Measurements from ENCODE around the gene KIAA1217. TPM values are rescaled to one million over a fixed set of nuclear protein-coding genes. Genes with fewer than 3 reads are reported as not detected.

Gene KIAA1217
- total RNA-seq, 1 donor from 2014 or later = 4.1 TPM

- no peak for DNase-seq (ENCODE audit: low spot score in 2 of 2)
- no peak for FAIRE-seq
These were observed 347.3 kb downstream of the KIAA1217 start for GRCh38 chr10:24556126-24556749.

DNA sequence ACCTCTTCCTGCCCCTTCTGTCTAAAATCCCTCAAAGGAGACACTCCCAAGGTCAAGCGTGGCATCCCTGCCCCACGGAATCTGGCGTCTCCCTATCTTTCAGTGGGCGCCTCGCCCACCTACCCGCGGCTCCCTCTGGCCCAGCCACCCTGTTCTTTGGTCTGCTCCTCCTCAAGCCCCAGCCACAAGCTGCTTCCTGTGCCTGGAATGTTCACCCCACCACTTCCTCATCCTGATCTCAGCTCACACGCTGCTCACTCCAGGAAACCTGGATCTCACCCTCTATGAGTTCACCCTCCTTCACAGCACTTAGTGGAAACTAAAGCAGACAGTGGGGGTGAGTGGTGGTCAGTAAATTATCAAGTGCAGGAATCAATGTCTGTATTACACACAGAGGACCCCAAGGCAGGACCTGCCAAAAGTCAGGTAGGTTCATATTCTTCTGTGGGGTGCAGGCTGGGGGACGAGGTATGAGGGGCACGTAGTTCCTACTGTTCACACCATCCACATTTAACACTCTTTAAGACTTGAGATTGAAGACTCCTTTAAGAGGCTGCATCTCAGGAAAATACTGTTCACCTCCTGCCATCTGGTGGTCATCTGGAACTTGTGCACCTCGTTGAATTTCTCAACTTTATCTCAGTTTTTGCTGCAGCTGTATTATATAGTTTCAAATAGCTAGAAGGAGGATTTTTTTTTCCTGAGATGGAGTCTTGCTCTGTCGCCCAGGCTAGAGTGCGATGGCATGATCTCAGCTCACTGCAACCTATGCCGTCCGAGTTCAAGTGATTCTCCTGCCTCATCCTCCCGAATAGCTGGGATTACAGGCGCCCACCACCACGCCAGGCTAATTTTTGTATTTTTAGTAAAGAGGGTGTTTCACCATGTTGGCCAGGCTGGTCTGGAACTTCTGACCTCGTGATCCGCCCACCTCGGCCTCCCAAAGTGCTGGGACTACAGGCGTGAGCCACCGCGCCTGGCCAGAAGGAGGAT lies 348.1 kb downstream of the KIAA1217 start:
- peak; percentile 19 to 49 for DNase-seq (ENCODE audit: low spot score in 2 of 2)
- peak; percentile 8 for FAIRE-seq

GRCh38 chr10:24561453-24561852 lies 352.5 kb downstream of the KIAA1217 start:
- FAIRE-seq = no peak

GRCh38 chr10:24568042-24568441 lies 359.1 kb downstream of the KIAA1217 start:
- no peak for FAIRE-seq
- DNase-seq (ENCODE audit: low spot score in 2 of 2) = no peak

More at GRCh38 chr10:24561453-24561852, 352.5 kb downstream of the KIAA1217 start:
- no peak for DNase-seq (ENCODE audit: low spot score in 2 of 2)

GRCh38 chr10:24569330-24569796 lies 360.4 kb downstream of the KIAA1217 start:
- DNase-seq (ENCODE audit: low spot score in 2 of 2) = no peak
- no peak for FAIRE-seq

DNA sequence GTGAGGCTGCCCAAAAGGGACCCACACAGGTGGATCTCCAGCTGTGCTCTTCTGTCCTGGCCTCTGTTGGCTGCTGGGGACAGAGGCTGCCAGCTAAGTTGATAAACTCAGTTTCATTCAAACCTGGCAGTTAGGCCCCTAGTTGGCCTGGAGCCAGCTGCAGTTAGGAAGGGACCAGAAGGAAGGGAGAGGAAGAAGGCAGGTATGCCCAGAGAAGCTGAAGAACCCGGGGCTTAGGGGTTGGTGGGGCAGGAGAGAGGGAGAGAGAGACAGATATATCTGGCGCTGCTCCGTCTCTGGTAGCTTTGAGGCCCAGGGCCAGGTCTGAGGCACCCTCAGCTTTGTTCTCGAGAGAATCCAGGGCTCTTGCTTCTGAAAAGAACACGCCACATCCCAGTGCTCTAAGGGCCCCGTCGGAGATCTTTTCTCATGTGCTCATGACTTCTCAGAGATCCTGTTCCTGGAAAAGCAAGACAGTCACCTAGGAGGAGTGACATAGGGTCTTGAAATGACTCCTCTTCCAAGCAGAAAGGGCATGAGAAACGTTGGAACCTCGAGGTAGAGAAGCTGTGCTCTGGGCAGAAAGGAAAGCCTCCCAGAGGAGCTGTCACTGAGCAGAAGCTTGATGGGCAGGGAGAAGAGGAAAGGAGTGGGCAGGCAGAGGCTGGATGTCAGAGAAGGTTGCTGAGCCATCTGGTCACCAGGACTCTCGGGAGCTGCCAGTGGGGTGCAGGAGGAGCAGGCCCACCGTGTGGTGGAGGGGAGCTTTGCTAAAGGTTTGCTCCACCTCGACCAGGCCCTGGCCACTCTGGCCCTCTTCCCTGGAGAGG lies 361.1 kb downstream of the KIAA1217 start:
- DNase-seq (ENCODE audit: low spot score in 2 of 2) (no peak), FAIRE-seq (no peak)

DNA sequence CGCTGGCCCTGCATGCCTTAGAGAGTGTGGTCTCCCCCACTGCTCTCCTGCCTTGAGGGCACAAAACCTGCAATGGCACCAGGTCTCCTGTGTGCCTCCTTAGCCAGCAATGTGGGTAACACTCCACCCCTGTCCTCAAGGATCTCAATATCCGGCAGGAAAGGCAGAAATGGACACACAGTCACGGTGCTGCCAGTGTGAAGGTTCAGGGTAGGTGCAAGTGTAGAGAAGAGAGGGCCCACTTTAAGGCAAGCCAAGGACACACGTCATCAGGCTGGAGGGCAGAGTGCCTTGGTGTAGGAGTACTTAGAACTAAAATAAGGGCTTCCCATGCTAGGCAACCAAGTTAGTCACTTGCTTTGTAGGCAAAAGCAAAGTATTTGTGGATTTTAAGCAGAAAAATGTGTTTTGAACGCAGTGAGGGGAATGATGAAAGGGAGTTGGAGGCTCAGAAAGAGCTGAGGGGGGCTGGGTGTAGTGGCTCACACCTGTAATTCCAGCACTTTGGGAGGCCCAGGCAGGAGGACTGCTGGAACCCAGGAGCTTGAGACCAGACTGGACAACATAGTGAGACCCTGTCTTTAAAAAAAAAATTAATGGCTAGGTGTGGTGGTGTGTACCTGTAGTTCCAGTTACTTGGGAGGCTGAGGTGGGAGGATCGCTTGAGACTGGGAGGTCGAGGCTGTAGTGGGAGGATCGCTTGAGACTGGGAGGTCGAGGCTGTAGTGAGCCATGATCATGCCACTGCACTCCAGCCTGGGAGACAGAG lies 361.9 kb downstream of the KIAA1217 start:
- FAIRE-seq (no peak), DNase-seq (ENCODE audit: low spot score in 2 of 2) (no peak)

GRCh38 chr10:24571870-24572450 lies 363.0 kb downstream of the KIAA1217 start:
- DNase-seq (ENCODE audit: low spot score in 2 of 2) (no peak), FAIRE-seq (no peak)

GRCh38 chr10:24574161-24574560 lies 365.2 kb downstream of the KIAA1217 start:
- DNase-seq (ENCODE audit: low spot score in 2 of 2) (no peak), FAIRE-seq (no peak)

- FAIRE-seq = no peak
- DNase-seq (ENCODE audit: low spot score in 2 of 2) = no peak
These were observed 365.7 kb downstream of the KIAA1217 start for GRCh38 chr10:24574578-24575155.

DNA sequence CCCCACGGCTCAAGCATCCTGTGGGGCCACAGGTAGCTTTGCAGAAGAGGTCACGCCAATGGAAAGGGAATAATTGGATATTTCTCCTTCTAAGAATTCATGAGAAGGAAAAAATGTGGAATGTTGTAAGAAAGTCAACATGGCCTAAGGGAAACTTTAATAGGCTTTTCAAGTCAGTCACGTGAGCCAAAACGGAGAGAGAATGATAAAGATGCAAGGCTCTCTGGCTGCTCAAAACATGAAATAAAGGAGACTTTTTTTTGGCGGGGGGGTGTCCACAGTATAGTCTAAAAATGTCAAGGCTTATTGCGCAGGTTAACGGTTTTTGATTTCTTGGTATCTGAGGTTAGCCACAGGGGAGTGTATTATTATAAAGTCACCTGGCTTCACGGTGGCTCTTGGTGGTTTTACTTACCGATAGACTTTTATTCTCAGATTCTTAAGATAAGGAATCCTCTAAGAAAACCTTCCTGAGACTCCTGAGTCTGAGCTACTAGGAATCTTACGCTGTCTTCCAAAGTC lies 366.6 kb downstream of the KIAA1217 start:
- no peak for FAIRE-seq
- no peak for DNase-seq (ENCODE audit: low spot score in 2 of 2)

DNA sequence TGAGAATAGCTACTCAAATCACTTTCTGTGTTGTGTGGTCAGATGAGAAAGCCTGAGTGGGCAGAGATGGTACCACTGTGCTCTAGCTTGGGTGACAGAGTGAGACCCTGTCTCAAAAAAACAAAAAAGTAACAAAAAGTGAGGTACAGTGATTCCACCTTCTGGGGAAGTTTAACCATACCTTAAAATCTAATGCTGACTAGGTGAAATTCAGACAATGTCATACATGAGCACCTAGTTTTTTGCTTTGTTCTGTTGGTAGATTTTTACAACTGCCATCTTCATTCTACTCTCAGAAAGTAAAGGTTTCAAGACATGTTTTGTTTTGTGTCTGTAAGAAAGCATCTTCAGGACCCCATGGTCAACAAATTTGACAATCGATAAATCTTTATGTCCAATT lies 370.5 kb downstream of the KIAA1217 start:
- DNase-seq (ENCODE audit: low spot score in 2 of 2) (no peak), FAIRE-seq (no peak)

DNA sequence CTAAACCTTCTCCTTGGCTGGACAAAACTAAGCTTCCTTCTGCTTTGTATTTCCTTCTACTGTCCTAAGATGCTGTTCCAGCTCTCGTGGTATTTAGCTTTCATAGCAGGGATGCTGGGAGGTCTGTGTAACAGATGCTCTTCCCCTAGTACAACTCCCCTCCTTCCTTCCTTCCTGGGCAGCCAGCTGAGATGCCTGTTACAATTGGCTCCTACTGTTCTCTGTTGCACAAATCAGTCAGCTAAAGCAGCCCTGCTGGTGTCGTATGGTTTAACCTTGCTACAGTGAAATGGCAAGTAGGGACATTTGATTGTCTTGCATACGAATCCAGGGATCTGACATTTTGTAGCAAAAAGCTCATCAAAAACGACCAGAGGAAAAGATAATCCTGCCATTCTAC lies 371.0 kb downstream of the KIAA1217 start:
- DNase-seq (ENCODE audit: low spot score in 2 of 2) (no peak), FAIRE-seq (no peak)

DNA sequence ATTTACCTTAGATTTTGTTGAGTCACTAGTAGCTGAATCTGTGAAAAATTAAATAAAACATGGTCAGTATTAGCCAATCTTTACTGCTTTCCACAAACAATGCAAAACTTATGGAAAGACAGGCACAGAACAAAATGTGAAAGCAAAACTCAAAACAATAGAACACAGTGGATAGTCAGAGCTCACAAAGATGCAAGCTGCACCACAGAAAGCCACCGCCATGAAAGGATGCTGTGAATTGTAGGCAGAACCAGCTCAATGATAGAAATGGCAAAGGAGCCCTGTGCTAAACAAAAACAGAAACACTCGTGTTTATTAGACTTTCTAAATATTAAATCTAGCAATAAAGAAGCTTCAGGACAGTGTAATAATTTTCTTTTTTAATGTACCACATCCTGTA lies 380.3 kb downstream of the KIAA1217 start:
- DNase-seq (ENCODE audit: low spot score in 2 of 2) (no peak), FAIRE-seq (no peak)

DNA sequence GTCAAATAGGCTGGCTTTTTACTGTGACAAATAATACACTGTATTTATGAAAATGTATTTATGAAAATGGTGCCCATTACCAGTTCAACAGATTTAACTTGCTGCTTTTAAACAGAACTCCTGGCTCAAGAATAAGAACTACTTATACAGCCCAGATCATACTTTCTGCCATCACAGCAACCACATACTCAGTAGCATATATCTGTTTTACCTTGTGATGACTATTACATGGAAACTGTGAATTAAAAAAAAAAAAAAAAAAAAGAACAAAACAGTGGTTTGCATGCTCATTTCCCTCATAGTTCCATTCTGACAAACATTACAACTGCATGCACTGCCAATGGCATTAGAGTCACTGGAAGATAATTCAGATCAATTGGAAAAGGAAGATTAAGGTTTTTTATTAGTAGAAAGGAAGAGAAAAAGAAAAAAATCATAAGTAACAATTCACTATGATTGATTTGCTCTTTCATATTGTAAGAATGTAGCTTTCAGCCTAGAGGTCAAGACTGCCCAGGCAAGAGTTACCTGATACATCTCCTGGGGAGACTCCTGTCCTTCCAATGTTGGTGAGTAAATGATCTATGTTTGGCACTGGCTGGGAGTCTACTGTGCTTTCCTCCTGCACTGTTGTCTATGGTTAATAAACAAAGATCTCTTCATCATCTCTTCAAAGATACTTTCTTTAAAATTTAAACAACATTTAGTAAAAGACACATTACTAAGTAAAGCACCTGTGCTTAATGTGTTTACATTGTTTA lies 381.9 kb downstream of the KIAA1217 start:
- FAIRE-seq = no peak
- DNase-seq (ENCODE audit: low spot score in 2 of 2) = no peak

DNA sequence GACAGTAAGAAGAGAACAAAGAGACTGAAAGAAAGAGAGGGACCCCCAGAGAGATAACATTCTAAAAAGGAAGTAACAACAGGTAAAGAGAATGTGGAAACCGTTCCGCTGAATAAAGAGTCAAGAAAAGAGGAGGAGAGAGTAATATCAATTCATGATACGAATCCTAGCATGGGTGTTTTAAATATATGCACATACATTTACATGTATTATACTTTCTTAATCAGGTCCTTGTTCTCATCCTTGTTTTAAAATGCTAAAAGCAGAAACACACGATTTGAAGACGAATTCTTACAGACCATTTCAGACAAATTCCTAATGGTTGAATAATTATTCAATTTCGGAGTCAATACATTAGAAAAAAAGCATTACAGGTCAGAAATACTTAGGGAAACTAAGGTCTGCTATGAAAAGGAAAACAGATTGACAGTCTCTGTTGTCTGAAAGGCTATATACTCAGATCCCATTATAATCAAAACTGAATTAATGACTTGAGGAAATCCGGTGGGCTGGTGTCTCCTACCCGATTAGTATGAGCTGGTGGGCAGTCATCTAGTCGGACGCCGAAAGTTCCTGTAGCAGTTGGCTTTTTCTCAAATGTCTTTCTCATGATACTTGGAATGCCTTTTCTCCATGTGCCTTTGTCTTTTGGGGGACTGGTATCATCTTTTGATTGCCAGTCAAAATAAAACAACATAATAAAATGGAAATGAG lies 387.4 kb downstream of the KIAA1217 start:
- FAIRE-seq (no peak), DNase-seq (ENCODE audit: low spot score in 2 of 2) (no peak)

- DNase-seq (ENCODE audit: low spot score in 2 of 2) (no peak), FAIRE-seq (no peak)
These were observed 388.5 kb downstream of the KIAA1217 start for GRCh38 chr10:24597426-24597825.

Data from frontal cortex (tissue), 4 donors.